HG02885 (cell line): ENCODE data around the gene ATP9A.
"Not testable (repeated sequence)": the region's sequence is repeated elsewhere in the genome, so short reads cannot be mapped to it uniquely, and the experiment has no call there.

ENCODE experiments used
- ATAC-seq: cut with Tn5 transposase; IDR thresholded peaks from one replicate; pipeline ENCODE4 v1.9.1; 2021; ENCODE audit warnings: mild to moderate bottlenecking; ENCODE audit not compliant: unreplicated experiment, poor library complexity

ATP9A gene, protein sequence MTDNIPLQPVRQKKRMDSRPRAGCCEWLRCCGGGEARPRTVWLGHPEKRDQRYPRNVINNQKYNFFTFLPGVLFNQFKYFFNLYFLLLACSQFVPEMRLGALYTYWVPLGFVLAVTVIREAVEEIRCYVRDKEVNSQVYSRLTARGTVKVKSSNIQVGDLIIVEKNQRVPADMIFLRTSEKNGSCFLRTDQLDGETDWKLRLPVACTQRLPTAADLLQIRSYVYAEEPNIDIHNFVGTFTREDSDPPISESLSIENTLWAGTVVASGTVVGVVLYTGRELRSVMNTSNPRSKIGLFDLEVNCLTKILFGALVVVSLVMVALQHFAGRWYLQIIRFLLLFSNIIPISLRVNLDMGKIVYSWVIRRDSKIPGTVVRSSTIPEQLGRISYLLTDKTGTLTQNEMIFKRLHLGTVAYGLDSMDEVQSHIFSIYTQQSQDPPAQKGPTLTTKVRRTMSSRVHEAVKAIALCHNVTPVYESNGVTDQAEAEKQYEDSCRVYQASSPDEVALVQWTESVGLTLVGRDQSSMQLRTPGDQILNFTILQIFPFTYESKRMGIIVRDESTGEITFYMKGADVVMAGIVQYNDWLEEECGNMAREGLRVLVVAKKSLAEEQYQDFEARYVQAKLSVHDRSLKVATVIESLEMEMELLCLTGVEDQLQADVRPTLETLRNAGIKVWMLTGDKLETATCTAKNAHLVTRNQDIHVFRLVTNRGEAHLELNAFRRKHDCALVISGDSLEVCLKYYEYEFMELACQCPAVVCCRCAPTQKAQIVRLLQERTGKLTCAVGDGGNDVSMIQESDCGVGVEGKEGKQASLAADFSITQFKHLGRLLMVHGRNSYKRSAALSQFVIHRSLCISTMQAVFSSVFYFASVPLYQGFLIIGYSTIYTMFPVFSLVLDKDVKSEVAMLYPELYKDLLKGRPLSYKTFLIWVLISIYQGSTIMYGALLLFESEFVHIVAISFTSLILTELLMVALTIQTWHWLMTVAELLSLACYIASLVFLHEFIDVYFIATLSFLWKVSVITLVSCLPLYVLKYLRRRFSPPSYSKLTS

DNA sequence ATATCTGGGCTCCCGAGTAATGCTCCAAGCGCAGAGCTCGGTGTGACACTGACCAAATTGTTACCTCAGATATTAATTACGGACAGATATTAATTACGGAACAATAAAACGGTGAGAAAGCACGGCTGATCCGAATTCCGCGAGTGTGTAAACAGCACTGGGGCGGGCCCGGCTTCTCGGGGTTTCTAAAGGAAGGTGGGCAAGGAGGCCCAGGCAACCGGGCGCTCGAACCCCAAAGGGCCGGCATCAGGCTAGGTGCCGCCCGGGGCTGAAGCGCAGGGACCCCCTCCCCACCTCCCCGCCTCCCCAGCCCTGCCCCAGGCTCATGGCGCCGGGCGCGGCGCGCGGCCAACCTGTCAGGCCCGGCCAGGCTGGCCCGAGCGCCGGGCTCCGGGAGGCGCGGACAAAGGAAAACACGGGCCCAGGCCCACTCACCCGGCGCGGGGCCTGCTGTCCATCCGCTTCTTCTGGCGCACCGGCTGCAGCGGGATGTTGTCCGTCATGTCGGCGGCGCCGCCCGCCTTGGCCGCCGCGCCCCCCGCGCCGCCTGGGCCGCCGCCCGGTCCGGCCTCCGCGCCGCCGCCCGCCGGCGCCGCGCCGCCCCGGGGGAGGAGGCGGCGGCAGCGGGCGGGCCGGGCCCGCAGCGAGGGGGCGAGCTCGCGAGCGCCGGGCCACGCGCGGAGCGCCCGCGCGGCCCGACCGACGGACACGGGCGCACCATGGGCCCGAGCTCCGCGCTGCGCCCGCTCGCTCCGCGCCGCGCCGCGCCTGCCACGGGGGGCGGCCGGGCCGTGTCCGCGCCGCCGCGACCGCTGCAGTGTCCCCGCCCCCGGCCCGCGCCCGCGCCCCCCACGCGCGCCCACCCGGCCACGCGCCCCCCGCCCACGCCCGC is at the start of gene ATP9A:
ATP9A (minus strand) TSS at position 524 of the 892 bp plus-strand sequence; CDS start at position 503, 21 bp downstream.
- no peak for ATAC-seq

GRCh38 chr20:51816856-51817255 is 48.7 kb upstream of the ATP9A start:
- ATAC-seq: not testable (repeated sequence)

GRCh38 chr20:51815383-51816076 is 47.3 kb upstream of the ATP9A start:
- ATAC-seq: no peak

DNA sequence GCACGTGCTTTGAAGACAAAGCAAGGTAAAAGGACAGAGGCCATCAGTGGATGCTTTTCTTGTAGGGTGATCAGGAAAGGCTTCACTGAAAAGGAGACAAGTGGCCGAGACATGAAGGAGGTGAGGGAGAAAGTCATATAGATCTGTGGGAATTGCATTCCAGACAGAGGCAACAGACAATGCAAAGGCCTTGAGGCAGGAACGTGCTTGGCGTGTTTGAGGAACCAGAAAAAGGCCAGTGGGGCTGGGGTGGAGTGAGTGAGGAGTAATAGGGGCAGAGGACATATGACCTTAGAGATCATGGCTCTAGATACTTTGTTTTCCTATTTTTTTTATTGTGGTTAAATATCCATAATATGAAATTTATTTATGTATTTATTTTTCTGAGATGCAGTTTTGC is 44.7 kb upstream of the ATP9A start:
- ATAC-seq: no peak

GRCh38 chr20:51811514-51812128 is 43.4 kb upstream of the ATP9A start:
- no peak for ATAC-seq

- no peak for ATAC-seq
Observed at GRCh38 chr20:51811042-51811355, 42.8 kb upstream of the ATP9A start.

- ATAC-seq: no peak
Observed at GRCh38 chr20:51810155-51811041, 42.2 kb upstream of the ATP9A start.

DNA sequence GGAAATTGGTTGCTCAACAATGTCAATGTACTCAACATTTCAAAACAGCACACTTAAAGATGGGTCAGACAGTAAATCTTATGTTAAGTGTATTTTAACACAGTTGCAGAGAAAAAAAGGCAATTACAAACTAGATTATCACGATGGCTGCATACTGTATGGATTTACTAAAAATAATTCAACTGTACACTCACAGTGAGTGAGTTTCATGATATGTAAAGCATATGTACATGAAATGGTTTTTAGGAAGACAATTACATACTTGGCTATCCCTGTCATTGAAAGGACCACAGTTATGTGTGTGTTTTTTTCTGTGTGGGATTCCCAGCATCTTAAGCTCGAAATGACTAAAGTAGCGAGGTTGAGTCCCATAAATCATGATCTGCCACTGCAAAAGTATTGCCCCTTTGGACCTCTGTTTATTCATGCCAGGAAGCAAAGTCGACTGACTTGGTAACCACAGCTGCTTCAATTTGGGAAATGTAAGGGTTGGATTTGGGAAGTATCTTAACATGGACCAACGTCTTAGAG is 39.6 kb upstream of the ATP9A start:
- no peak for ATAC-seq

GRCh38 chr20:51804754-51805153 is 36.6 kb upstream of the ATP9A start:
- no peak for ATAC-seq

DNA sequence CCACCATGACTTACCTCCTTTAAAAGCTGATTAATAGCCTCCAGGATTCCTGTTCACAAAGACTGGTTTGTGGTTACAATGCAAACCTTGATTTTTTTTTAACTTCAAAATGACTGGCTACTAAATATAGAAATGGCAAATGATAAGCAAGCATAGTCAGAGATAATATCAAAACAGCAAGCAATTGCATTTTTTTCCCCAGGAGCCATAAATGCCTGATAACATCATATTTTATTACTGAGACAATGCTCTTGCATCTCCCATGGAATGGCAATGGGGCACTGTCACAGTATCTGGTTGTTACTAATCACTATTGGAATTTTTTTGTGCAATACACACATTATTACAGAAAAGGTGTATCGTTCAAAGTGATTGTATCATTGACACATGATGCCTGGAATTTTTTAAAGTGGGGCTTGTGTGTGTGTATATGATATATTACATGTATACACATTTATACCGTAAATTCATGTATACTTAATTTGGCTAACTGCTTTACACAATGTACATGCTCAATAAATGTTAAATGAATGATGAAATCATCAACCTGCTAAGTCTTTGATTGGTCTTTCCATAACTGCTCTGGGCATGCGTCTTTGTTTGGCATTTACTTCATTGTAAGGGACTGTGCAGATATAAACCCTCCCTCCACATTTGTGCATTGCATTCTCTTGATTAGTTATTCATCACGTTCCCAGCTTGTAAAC is 35.1 kb upstream of the ATP9A start:
- no peak for ATAC-seq

DNA sequence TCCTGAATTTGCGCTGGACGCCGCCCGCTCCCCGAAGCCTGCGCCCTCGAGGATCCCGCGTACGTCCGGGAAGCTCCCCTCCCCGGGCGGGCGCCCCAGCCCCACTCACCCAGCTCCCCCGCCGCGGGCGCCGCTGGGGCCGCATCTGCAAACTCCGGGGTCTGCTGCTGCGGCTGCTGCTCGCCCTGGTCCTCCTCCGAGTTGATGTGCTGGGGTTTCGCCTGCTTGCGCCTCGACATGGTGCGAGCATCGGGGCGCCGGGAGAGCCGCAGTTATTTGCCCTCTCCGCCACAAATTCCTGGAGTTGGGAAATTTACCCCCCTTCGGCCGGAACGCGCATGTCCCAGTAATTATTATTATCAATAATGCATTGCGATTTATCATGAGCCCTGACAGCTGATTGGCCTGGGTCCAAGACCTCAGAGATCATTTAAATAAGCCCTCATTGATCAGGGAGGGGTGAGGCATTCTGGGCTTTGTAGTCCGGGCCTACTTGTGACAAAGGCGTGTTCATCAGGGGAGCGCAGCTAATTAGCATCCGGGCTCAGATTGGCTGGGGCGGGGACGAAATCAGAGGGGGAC is 34.1 kb upstream of the ATP9A start, which contains the start of gene SALL4:
SALL4 (minus strand) TSS at position 352 of the 582 bp plus-strand sequence; CDS start at position 239, 113 bp downstream.
- ATAC-seq: no peak

DNA sequence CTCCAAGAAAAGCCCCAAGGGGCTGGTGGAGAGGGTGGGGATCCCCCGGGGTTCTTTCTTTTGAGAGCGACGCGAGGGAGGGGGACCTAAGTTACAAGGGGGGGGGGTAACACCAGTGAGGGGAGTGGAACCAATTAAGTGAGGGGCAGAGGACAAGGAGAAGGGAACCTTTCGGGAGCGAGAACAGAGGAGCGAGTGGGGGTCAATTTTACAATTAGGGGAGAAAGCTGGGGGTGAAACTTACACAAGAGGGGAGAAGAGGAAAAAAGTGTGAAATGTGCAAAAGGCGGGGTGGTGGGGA is 33.6 kb upstream of the ATP9A start:
- ATAC-seq: no peak

- ATAC-seq: no peak
Observed at GRCh38 chr20:51801122-51801822, 33.1 kb upstream of the ATP9A start.

GRCh38 chr20:51800872-51801121 is 32.6 kb upstream of the ATP9A start:
- no peak for ATAC-seq

DNA sequence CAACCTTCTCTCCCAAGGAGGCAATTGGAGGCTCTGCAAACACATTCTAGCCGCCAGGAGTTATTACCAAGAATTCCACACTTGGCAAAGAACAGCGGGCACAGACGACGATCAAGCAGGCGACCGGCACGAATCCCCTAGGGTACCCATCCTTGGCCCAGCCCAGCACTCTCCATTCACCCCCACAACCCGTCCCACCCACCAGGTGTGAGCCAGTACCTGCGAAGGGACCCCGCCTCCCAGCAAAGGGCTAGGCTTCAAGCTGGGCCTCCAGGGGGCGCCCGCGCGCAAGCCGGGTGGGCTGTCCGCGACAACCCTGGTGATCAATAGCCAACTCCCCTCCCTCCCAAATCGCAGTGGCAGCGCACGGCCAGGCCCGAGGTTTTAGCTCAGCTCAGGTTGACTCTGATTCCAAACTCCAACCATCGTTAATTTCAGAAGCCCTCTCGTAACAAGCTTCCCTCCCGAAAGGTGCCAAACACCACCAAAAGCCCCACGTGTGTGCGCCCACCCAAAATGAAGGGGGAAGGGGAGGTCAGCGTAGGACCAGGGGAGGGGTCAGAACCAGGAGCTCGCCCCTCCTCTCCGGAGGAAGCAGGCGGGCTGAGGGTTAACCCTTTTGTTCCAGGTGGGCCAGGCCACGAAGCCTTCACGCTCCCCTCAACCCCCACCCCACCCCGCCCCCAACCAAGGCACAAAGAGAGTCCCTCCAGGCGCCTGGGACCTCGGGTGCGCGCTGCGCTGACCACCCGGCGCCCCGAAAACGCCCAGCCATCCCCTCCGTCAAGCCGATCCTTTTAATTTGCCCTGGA is 32.1 kb upstream of the ATP9A start:
- no peak for ATAC-seq

- ATAC-seq: no peak
Observed at GRCh38 chr20:51799401-51799860, 31.2 kb upstream of the ATP9A start.
